NB4 (cell line): Measurements from ENCODE around the gene RBM20.
A peak's percentile ranks its signal among the peaks of the same experiment; 100 is the strongest.

ENCODE experiments used
- DNase-seq: peaks from one replicate; pipeline ENCODE4 v3.0.0; 2010; ENCODE audit warnings: low read depth
- H3K4me3 ChIP-seq: one replicate; pipeline ENCODE4 v1.5.1; 2011; ENCODE audit warnings: mild to moderate bottlenecking, low read depth, low read length, moderate library complexity
- CTCF ChIP-seq: IDR thresholded peaks from one replicate; pipeline ENCODE4 v1.5.1; 2012; ENCODE audit warnings: low read depth, low read length
- MAX ChIP-seq: IDR thresholded peaks from 2 replicates; pipeline ENCODE4 v1.6.1; 2011; ENCODE audit warnings: low read depth, low read length
- MYC ChIP-seq: IDR thresholded peaks from 2 replicates; pipeline ENCODE4 v1.6.1; 2011; ENCODE audit warnings: low read depth, low read length
- POLR2A ChIP-seq: IDR thresholded peaks from 2 replicates; pipeline ENCODE4 v1.6.1; 2011; ENCODE audit warnings: mild to moderate bottlenecking; ENCODE audit not compliant: insufficient read length; ENCODE audit errors: extremely low read depth

Gene RBM20

GRCh38 chr10:110691139-110691538, 47.0 kb downstream of the RBM20 start:
- no peak for TF ChIP-seq MYC
- DNase-seq: peak; percentile 19
- H3K4me3 ChIP-seq: no peak overlapping the region

- DNase-seq: no peak
- TF ChIP-seq MYC: no peak
- TF ChIP-seq MAX: no peak
- no peak for TF ChIP-seq CTCF
- TF ChIP-seq POLR2A: no peak
- no peak overlapping the region for H3K4me3 ChIP-seq
Observed at GRCh38 chr10:110694263-110694662, 50.1 kb downstream of the RBM20 start.

GRCh38 chr10:110694820-110695538, 50.8 kb downstream of the RBM20 start:
- no peak for TF ChIP-seq MYC
- TF ChIP-seq POLR2A: no peak
- TF ChIP-seq CTCF: no peak
- no peak for TF ChIP-seq MAX
- DNase-seq: no peak
- no peak overlapping the region for H3K4me3 ChIP-seq

- DNase-seq: no peak
- H3K4me3 ChIP-seq: no peak overlapping the region
- TF ChIP-seq MYC (no peak), MAX (no peak), CTCF (no peak), POLR2A (no peak)
Observed at GRCh38 chr10:110695539-110695886, 51.4 kb downstream of the RBM20 start.

GRCh38 chr10:110696436-110696835, 52.3 kb downstream of the RBM20 start:
- DNase-seq: no peak
- H3K4me3 ChIP-seq: no peak overlapping the region
- TF ChIP-seq POLR2A (no peak), MAX (no peak), CTCF (no peak), MYC (no peak)

- TF ChIP-seq MAX: no peak
- TF ChIP-seq MYC: no peak
- no peak for TF ChIP-seq POLR2A
- no peak for TF ChIP-seq CTCF
- DNase-seq: no peak
- no peak overlapping the region for H3K4me3 ChIP-seq
Observed at GRCh38 chr10:110698340-110698739, 54.2 kb downstream of the RBM20 start.
